Spleen (tissue), 11 donors: ENCODE measurements around the gene SLC11A2. TPM values are rescaled to one million over a fixed set of nuclear protein-coding genes. Genes with fewer than 3 reads are reported as not detected.

ENCODE experiments used
- DNase-seq: peaks from one replicate; pipeline ENCODE4 v3.0.0-alpha.2; 2020
- H3K27ac ChIP-seq, 8 donors: fragments of 200-600 bp; sonication (generic) in 7 of 8; 1 replicate in 4 of 8; 2 replicates in 4 of 8; pipeline versions ENCODE4 v1.5.0 to v1.8.0; 2016 to 2021; ENCODE audit warnings: inconsistent platforms in 4 of 8, mild to moderate bottlenecking in 4 of 8, moderate library complexity in 1 of 8
- H3K27me3 ChIP-seq, 7 donors: fragments of 200-600 bp; sonication (generic) in 6 of 7; replicated peaks in 1 of 7; 1 replicate in 4 of 7; 2 replicates in 3 of 7; pipeline versions ENCODE4 v1.5.0 to v1.8.0; 2016 to 2021; ENCODE audit warnings: inconsistent platforms in 3 of 7, mild to moderate bottlenecking in 1 of 7
- H3K36me3 ChIP-seq, 6 donors: fragments of 200-600 bp; sonication (generic) in 5 of 6; 1 replicate in 4 of 6; 2 replicates in 2 of 6; pipeline versions ENCODE4 v1.5.0 to v1.8.0; 2016 to 2021; ENCODE audit warnings: inconsistent platforms in 2 of 6
- H3K4me1 ChIP-seq, 6 donors: fragments of 200-600 bp; sonication (generic) in 5 of 6; 1 replicate in 3 of 6; 2 replicates in 3 of 6; pipeline versions ENCODE4 v1.5.0 to v1.8.0; 2016 to 2021; ENCODE audit warnings: inconsistent platforms in 3 of 6
- H3K4me3 ChIP-seq, 8 donors: fragments of 200-600 bp; sonication (generic) in 7 of 8; 1 replicate in 4 of 8; 2 replicates in 4 of 8; pipeline versions ENCODE4 v1.5.0 to v1.8.0; 2016 to 2021; ENCODE audit warnings: inconsistent platforms in 4 of 8, mild to moderate bottlenecking in 4 of 8, moderate library complexity in 2 of 8
- H3K9me3 ChIP-seq, 8 donors: fragments of 200-600 bp; sonication (generic) in 7 of 8; 1 replicate in 4 of 8; 2 replicates in 4 of 8; pipeline versions ENCODE4 v1.5.0 to v1.8.0; 2016 to 2021; ENCODE audit warnings: inconsistent platforms in 4 of 8
- POLR2A ChIP-seq, 3 donors: fragments of 450-650 bp; IDR thresholded peaks; one replicate each; pipeline ENCODE4 v1.5.1; 2017; ENCODE audit warnings: antibody characterized with exemption in 3 of 3, mild to moderate bottlenecking in 1 of 3
- POLR2AphosphoS5 ChIP-seq, 3 donors: sonication (generic); formaldehyde crosslinking; IDR thresholded peaks; one replicate each; pipeline ENCODE4 v1.5.1; 2017; ENCODE audit warnings: antibody characterized with exemption in 3 of 3
- WGBS, 5 donors: extraction: QIAGEN DNeasy Blood & Tissue Kit in 3 of 5; methylation state at CpG; one replicate each; pipeline versions ENCODE4 v1.1.5 to v1.1.7; 2013 to 2018; 5-methylcytosine and 5-hydroxymethylcytosine counted together
- intact Hi-C: fragments of 100-400 bp; cut with DNase I; formaldehyde crosslinking; loops from one replicate; pipeline ENCODE4 v1.15.0; 2023; ENCODE audit warnings: low total_unique reads
- polyA plus RNA-seq, 3 donors: library from polyadenylated mRNA; stranded (reverse); fragments of 200-250 nt; gene quantifications; one replicate each; pipeline ENCODE4 v1.2.1, GENCODE V29; 2013
- small RNA-seq, 4 donors: library from RNA; depleted of rRNA; stranded (forward); fragments of <200 nt; gene quantifications; one replicate each; pipeline ENCODE3, GENCODE V24; 2016
- total RNA-seq, 7 donors: library from RNA; depleted of rRNA in 3 of 7; stranded (reverse); fragments of >200 nt in 3 of 7; fragmentation: NEBNext Ultra II Directional in 4 of 7; extraction: Animal tissue kit (Norgen Biotek cat#: 25700) in 4 of 7; gene quantifications; one replicate each; pipeline versions ENCODE4 v1.1.0 to v1.2.1, GENCODE V29; 2016 to 2021
- TF ChIP-seq, protein P1 (sequence below), 11 experiments: fragments of 200-600 bp in 7 of 11; fragments of 450-650 bp in 4 of 11; sonication (generic) in 4 of 11; IDR thresholded peaks in 8 of 11; conservative IDR thresholded peaks in 3 of 11; 1 replicate in 7 of 11; 2 replicates in 4 of 11; pipeline versions ENCODE4 v1.4.0 to v1.8.0; 2016 to 2021; ENCODE audit warnings: antibody characterized with exemption in 11 of 11, inconsistent platforms in 4 of 11, mild to moderate bottlenecking in 1 of 11
- donor health status: healthy with polysubstance abuse.
- donor health status: DM: no; HTN: no; CAD: no; lungs with moderate emphysema.
- donor health status: DM: no; HTN: no; CAD: no.
- donor health status: Bipolar disorder and iron deficiency.
- donor health status: healthy.
- donor health status: DM: no; HTN: no; CAD: no.
- donor health status: DM: yes; HTN: yes; CAD: no.

Gene SLC11A2
- total and polyA plus RNA-seq, 10 donors: 7.7 to 54.4 (median 40.7) TPM

DNA sequence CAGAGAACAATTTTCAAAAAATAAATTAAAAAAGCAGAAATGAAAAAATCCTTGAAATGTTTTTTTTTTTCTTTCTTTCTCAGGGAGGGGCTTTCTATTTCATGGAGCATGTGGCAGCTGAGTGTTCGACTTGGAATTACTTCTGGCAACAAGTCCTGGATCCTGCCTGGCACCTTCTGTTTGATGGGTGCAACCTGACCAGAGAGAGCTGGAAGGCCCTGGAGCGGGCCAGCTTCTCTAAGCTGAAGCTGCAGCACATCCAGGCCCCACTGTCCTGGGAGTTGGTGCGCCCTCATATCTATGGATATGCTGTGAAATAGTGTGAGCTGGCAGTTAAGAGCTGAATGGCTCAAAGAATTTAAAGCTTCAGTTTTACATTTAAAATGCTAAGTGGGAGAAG lies 96.4 kb downstream of the SLC11A2 start:
- no peaks in the 10 kb centered on the region for H3K27me3 ChIP-seq
- intact Hi-C loops: loop anchor here (10.0 kb wide), 3 partner anchors 55 to 165 kb away; partner anchors contain the start of gene ATF1
- DNase-seq: no peak
- peaks cover 0 to 61% (median 25%) of the 10 kb centered on the region in 6 donors for H3K36me3 ChIP-seq
- H3K4me1 ChIP-seq: peaks cover 23 to 100% (median 57%) of the 10 kb centered on the region in 6 donors
- H3K4me3 ChIP-seq: peak overlapping the region in 1 of 8 donors; percentile 75
- no peaks in the 10 kb centered on the region for H3K9me3 ChIP-seq
- peak overlapping the region in 1 of 8 donors; percentile 17 for H3K27ac ChIP-seq
- 91 to 97% (median 94%) methylated on average over 3 of the region's 3 CpGs for WGBS, 5 donors
- TF ChIP-seq POLR2A (IDR thresholded peaks at IDR 0.05) (no peak), POLR2AphosphoS5 (IDR thresholded peaks at IDR 0.05) (no peak)
- TF ChIP-seq, protein P1, sequence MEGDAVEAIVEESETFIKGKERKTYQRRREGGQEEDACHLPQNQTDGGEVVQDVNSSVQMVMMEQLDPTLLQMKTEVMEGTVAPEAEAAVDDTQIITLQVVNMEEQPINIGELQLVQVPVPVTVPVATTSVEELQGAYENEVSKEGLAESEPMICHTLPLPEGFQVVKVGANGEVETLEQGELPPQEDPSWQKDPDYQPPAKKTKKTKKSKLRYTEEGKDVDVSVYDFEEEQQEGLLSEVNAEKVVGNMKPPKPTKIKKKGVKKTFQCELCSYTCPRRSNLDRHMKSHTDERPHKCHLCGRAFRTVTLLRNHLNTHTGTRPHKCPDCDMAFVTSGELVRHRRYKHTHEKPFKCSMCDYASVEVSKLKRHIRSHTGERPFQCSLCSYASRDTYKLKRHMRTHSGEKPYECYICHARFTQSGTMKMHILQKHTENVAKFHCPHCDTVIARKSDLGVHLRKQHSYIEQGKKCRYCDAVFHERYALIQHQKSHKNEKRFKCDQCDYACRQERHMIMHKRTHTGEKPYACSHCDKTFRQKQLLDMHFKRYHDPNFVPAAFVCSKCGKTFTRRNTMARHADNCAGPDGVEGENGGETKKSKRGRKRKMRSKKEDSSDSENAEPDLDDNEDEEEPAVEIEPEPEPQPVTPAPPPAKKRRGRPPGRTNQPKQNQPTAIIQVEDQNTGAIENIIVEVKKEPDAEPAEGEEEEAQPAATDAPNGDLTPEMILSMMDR (IDR thresholded peaks at IDR 0.05 in 8 of 11, conservative IDR thresholded peaks at IDR 0.05 in 3 of 11): no peak

Small RNA genes lying within 50 kb of the gene (small RNA-seq; reads per million reads assigned to genes)
- gene AC008121.1 (0 reads per million in 4 donors), gene RF00019 (0 reads per million in 4 donors), gene RNU6-1273P (0 reads per million in 4 donors), gene RNU6-87P (0 reads per million in 4 donors)

Other genes with a start within 250 kb of the SLC11A2 start
- not detected for gene TMPRSS12, start 183.5 kb downstream of the SLC11A2 start, total RNA-seq
- gene TMPRSS12, start 183.5 kb downstream of the SLC11A2 start, polyA plus RNA-seq: not detected
- not detected for gene HIGD1C, start 73.8 kb downstream of the SLC11A2 start, total RNA-seq
- not detected for gene HIGD1C, start 73.8 kb downstream of the SLC11A2 start, polyA plus RNA-seq
- 10 to 100 TPM; 51.4 to 85.2 (median 66.3) TPM for gene LETMD1, start 21.9 kb upstream of the SLC11A2 start, total RNA-seq
- 10 to 100 TPM; 54.3 to 63.8 (median 54.6) TPM for gene LETMD1, start 21.9 kb upstream of the SLC11A2 start, polyA plus RNA-seq
- gene CSRNP2, start 57.2 kb upstream of the SLC11A2 start, total RNA-seq: 10 to 100 TPM; 17.9 to 41.8 (median 26.2) TPM
- 1 to 10 TPM; 3.7 to 7.1 (median 5.0) TPM for gene CSRNP2, start 57.2 kb upstream of the SLC11A2 start, polyA plus RNA-seq
- gene TFCP2, start 146.8 kb upstream of the SLC11A2 start, total RNA-seq: 10 to 100 TPM; 17.9 to 33.1 (median 24.8) TPM
- gene TFCP2, start 146.8 kb upstream of the SLC11A2 start, polyA plus RNA-seq: 10 to 100 TPM; 10.2 to 13.8 (median 10.9) TPM
- 10 to 100 TPM; 17.1 to 27.1 (median 20.5) TPM for gene POU6F1, start 191.7 kb upstream of the SLC11A2 start, total RNA-seq
- 10 to 100 TPM in 2 of 3 donors, 1 to 10 TPM in 1; 3.9 to 14.7 (median 10.0) TPM for gene POU6F1, start 191.7 kb upstream of the SLC11A2 start, polyA plus RNA-seq
- 100 to 1,000 TPM; 237 to 493 (median 306) TPM for gene DAZAP2, start 212.4 kb upstream of the SLC11A2 start, total RNA-seq
- gene DAZAP2, start 212.4 kb upstream of the SLC11A2 start, polyA plus RNA-seq: 100 to 1,000 TPM; 181 to 329 (median 237) TPM
- 10 to 100 TPM in 5 of 7 donors, 1 to 10 TPM in 2; 8.6 to 18.1 (median 13.4) TPM for gene SMAGP, start 244.0 kb upstream of the SLC11A2 start, total RNA-seq
- gene SMAGP, start 244.0 kb upstream of the SLC11A2 start, polyA plus RNA-seq: 10 to 100 TPM in 1 of 3 donors, 1 to 10 TPM in 2; 8.2 to 10.8 (median 9.5) TPM